Measurements from ENCODE around the gene DYNLT5. TPM values are rescaled to one million over a fixed set of nuclear protein-coding genes. Genes with fewer than 3 reads are reported as not detected.

The DYNLT5 gene
- polyA plus RNA-seq, 3 donors: 0.08 to 0.54 (median 0.28) TPM

DNA sequence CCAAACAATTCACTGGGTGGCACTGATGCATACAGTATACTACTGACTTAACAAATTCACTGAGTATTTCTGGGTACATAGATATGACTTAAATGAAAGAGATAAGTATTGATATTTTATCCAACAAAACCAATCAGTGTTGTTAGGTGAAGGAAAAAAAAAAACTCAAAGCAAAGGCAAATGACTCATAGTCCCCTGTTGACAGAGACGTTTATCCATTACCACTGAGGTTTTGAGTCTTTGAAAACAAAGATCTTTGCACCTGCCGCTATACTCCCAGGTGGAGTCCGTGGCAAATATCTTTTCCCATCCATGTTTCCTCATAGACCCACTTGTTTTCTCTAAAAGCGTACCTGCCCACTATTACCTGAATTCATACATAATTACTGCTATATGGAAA is 18.4 kb downstream of the DYNLT5 start:
- H3K27ac ChIP-seq (ENCODE audit: low read depth in 1 of 2, low read length in 2 of 2): no peak overlapping the region
- Mint-ChIP-seq H3K4me3 (no peak overlapping the region), H3K9me3 (peaks cover 0 to 4% (median 0%) of the 10 kb centered on the region in 7 donors), H3K27ac (no peak overlapping the region), H3K4me1 (no peaks in the 10 kb centered on the region), H3K36me3 (peaks cover 3 to 14% of the 10 kb centered on the region in 2 donors), H3K27me3 (ENCODE audit: low read depth in 3 of 3) (no peaks in the 10 kb centered on the region)
- TF ChIP-seq CTCF (IDR thresholded peaks at IDR 0.05): no peak
- H3K9me3 ChIP-seq (replicated peaks in 1 of 2; ENCODE audit: control insufficient read depth in 1 of 2, insufficient read depth in 1 of 2, low read length in 2 of 2): no peaks in the 10 kb centered on the region
- no peaks in the 10 kb centered on the region for H3K27me3 ChIP-seq (ENCODE audit: control insufficient read depth in 2 of 2, insufficient read depth in 2 of 2, low read length in 2 of 2)
- H3K9ac ChIP-seq (ENCODE audit: insufficient read depth, low read length, poor library complexity, severe bottlenecking): no peak overlapping the region
- H3K79me2 ChIP-seq (ENCODE audit: insufficient read depth, low read length): no peaks in the 10 kb centered on the region
- WGBS (ENCODE audit: insufficient coverage): 100% methylated on average over 4 of the region's 4 CpGs
- H4K20me1 ChIP-seq (ENCODE audit: insufficient read depth, low read length): no peaks in the 10 kb centered on the region
- no peaks in the 10 kb centered on the region for H3K36me3 ChIP-seq (replicated peaks in 1 of 2; ENCODE audit: control insufficient read depth in 1 of 2, insufficient read depth in 2 of 2, low read length in 2 of 2)
- intact Hi-C loops (cut with micrococcal nuclease): no loop called here
- no peaks in the 10 kb centered on the region for H3K4me1 ChIP-seq (ENCODE audit: control insufficient read depth in 1 of 2, insufficient read depth in 2 of 2, low read length in 2 of 2)
- no peak overlapping the region for H3K4me2 ChIP-seq (replicated peaks; ENCODE audit: extremely low read depth, low read length, poor library complexity, severe bottlenecking)
- no peak overlapping the region for H2AFZ ChIP-seq (ENCODE audit: insufficient read depth, low read depth, low read length, poor library complexity, severe bottlenecking)
- no peak overlapping the region for H3K4me3 ChIP-seq (replicated peaks in 1 of 3; ENCODE audit: low read depth in 2 of 3, low read length in 3 of 3)
- DNase-seq: no peak

DNA sequence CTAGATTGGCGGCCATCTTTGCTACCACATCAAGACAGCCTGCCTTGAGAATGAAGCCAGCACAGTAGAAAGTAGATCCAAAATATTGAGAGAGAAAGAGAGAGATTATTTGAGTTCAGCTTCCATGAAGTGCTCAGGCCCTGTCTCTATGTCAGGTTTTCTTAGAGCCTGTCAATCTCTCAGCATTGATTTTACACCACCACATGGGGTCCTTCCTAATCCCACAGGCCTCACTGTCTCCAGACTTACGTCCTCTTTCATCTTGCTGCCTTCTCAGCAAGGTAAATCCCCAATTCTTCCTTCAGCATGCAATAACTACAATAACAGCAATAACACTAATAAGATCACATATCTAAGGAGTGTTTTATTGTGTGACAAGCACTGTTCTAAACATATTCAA is 21.0 kb downstream of the DYNLT5 start:
- intact Hi-C loops (cut with micrococcal nuclease): no loop called here
- Histone ChIP-seq H3K27ac (ENCODE audit: low read depth in 1 of 2, low read length in 2 of 2) (no peak overlapping the region), H3K4me2 (replicated peaks; ENCODE audit: extremely low read depth, low read length, poor library complexity, severe bottlenecking) (no peak overlapping the region), H3K4me1 (ENCODE audit: control insufficient read depth in 1 of 2, insufficient read depth in 2 of 2, low read length in 2 of 2) (no peaks in the 10 kb centered on the region), H3K4me3 (replicated peaks in 1 of 3; ENCODE audit: low read depth in 2 of 3, low read length in 3 of 3) (no peak overlapping the region), H3K9me3 (replicated peaks in 1 of 2; ENCODE audit: control insufficient read depth in 1 of 2, insufficient read depth in 1 of 2, low read length in 2 of 2) (no peaks in the 10 kb centered on the region), H3K79me2 (ENCODE audit: insufficient read depth, low read length) (no peaks in the 10 kb centered on the region), H3K9ac (ENCODE audit: insufficient read depth, low read length, poor library complexity, severe bottlenecking) (no peak overlapping the region), H4K20me1 (ENCODE audit: insufficient read depth, low read length) (no peaks in the 10 kb centered on the region), H3K36me3 (replicated peaks in 1 of 2; ENCODE audit: control insufficient read depth in 1 of 2, insufficient read depth in 2 of 2, low read length in 2 of 2) (no peaks in the 10 kb centered on the region), H2AFZ (ENCODE audit: insufficient read depth, low read depth, low read length, poor library complexity, severe bottlenecking) (no peak overlapping the region), H3K27me3 (ENCODE audit: control insufficient read depth in 2 of 2, insufficient read depth in 2 of 2, low read length in 2 of 2) (no peaks in the 10 kb centered on the region)
- DNase-seq: no peak
- H3K27ac Mint-ChIP-seq: no peak overlapping the region
- peaks cover 3 to 14% of the 10 kb centered on the region in 2 donors for H3K36me3 Mint-ChIP-seq
- no peaks in the 10 kb centered on the region for H3K4me1 Mint-ChIP-seq
- 100% methylated on average over 2 of the region's 2 CpGs for WGBS (ENCODE audit: insufficient coverage)
- no peak for TF ChIP-seq CTCF (IDR thresholded peaks at IDR 0.05)
- peaks cover 0 to 5% (median 0%) of the 10 kb centered on the region in 7 donors for H3K9me3 Mint-ChIP-seq
- no peak overlapping the region for H3K4me3 Mint-ChIP-seq
- H3K27me3 Mint-ChIP-seq (ENCODE audit: low read depth in 3 of 3): no peaks in the 10 kb centered on the region

Data from CD14-positive monocyte (primary cell).